ENCODE results near the gene FKTN.
A peak's percentile ranks its signal among the peaks of the same experiment; 100 is the strongest.
"Not testable (repeated sequence)": the region's sequence is repeated elsewhere in the genome, so short reads cannot be mapped to it uniquely, and the experiment has no call there.

Gene FKTN

DNA sequence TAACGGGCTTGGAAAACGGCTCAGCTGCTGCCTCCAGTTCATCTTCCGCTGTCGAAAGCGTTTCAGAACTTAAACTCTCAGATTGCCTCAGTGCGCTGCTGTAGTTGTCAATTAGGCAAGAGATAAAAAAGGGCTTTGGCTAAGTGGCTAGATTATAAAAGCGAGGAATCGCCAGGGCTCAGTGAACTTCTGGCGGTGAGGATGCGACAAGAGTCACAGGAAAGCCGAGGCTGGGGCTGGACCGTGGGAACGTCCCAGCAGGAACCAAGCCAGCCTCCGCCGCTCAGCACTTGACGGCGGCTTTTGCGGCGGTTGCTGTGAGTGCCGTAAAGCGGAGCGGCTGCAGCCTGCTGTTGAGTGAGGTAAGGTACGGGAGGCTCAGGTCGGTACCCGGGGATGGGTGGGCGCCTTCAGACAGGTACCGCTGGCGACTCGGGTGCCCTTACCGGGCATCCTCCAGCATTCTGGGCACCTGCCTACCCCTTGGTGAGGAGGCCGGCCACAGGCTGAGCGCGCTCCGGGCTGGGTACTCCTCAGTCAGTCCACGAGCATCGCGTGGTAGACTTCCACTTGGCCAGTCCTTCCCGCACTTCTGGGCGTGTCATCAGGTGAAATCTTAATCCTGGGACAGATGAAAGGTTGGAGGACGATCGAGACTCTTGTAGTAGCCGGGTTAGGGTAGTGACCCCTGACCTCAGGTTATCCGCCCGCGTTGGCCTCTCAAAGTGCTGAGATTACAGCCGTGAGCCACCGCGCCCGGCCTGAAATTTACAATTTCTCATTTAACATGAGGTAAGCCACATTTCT is at the start of gene FKTN:
Gene FKTN, plus strand, starts transcription at position 328 of the 807 bp plus-strand sequence. CDS start 16,902 bp downstream, outside the sequence.
- DNase-seq = peak; percentile 88

DNA sequence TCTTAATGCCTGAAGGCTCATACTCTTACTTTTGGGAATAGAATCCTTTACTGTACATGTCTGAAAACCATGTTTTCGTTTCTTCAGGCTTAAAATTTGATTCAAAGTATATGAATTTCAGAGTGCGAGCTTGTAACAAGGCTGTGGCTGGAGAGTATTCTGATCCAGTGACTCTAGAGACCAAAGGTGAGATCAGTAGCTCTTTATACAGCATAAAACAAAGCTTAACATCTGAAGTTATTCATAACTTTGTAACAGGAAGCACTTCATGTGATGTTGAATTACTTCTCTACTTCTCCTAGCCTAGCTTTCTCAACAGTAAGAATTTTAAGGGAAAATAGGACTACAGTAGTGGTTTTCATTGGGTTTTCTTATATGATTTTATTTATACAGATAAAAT is 49.4 kb upstream of the FKTN start:
- no peak for DNase-seq

DNA sequence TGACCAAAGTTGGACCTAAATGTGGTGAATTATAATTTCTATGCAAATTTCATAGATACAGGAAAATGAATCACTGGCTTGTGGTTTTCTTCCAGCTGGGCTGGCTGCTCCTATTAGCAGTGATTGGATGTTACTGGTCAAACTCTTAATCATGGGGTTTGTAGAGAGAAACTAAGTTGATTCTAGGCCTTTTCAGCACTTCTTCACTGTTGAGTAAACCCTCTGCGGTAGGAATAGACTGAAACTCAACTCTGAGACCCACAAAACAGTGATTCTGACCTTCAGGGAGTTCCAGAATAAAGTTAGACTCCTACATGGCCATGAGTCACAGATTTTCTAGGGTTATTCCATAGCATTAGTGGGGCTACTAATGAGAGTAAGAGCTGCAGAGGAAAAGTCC is 47.9 kb upstream of the FKTN start:
- DNase-seq = no peak

DNA sequence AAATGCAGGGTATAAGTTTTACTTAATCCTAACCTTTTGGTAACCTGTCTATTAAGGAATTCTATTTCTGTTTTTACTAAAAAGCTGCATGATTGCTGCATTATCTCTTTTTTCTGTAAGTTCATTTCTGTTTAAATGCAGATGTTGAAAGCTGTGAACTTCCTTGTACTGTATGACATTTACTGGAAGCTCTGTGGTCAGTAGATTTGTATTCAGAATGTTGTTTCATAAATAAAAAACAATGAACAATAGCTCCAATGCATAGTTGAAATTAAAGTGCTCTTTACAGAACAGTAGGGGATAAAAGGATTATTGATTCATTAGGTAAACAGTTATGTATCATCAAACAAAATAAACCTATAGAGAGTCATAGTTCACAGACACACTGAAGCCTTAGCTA is 46.5 kb upstream of the FKTN start:
- DNase-seq = no peak

DNA sequence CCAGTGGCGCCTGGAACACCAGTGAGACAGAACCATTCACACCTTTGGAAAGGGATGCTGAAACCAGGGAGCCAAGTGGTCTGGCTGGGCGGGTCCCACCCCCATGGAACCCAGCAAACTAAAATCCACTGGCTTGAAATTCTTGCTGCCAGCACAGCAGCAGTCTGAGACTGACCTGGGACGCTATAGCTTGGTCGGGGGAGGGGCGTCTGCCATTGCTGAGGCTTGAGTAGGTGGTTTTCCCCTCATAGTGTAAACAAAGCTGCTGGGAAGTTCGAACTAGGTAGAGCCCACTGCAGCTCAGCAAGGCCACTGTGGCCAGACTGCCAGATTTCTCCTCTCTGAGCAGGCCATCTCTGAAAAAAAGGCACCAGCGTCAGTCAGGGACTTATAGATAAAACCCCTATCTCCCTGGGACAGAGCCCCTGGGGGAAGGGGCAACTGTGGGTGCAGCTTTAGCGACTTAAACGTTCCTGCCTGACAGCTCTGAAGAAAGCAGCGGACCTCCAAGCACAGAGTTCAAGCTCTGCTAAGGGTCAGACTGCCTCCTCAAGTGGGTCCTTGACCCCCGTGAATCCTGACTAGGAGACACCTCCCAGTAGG is 42.0 kb upstream of the FKTN start:
- DNase-seq = no peak

DNA sequence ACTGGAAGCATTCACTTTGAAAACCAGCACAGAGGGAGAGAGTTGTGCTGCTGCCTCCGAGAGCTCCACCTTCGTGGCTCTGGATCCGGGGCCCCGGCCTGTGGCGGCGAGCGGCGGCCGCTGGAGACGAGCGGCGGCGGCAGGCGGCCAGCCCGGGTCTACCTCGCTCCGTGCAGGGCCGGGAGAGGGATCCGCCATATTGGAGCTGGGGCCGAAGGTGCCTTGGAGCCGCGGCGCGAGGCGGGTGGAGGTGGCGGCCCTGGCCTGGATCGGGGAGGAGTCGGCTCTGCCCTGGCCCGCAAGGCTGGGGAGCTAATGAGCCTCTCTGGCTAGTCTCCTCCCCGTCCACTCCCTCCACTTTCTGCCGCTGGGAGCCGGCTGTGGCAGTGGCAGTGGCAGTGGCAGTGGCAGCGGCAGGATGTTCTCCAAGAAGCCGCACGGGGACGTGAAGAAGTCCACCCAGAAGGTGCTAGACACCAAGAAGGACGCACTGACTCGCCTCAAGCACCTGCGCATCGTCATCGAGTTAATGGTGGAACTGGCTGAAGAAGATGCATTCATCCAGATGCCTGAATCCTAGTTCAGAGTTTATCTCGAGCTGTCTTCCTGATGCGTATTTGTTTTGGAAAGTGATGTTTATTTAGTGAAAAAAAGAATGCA is 38.1 kb upstream of the FKTN start:
- peak; percentile 58 for DNase-seq

DNA sequence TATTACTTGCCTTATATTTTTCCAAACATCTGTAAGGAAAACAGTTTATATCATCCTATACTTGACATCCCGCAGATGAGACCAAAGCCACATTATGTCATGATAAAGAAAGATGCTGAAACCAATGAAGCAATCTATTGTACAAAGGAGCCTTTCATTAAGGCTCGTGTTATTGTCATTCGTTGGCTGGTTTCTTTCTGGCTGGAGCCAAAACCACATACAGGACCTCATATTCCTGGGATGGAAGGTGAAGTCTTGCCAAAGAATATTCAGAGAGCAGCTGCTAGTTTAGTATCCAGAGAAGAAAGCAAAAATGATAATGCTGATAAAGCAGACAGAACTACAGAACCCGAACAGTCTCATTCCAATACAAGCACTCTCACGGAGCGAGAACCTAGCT is 36.9 kb upstream of the FKTN start:
- not testable (repeated sequence) for DNase-seq

DNA sequence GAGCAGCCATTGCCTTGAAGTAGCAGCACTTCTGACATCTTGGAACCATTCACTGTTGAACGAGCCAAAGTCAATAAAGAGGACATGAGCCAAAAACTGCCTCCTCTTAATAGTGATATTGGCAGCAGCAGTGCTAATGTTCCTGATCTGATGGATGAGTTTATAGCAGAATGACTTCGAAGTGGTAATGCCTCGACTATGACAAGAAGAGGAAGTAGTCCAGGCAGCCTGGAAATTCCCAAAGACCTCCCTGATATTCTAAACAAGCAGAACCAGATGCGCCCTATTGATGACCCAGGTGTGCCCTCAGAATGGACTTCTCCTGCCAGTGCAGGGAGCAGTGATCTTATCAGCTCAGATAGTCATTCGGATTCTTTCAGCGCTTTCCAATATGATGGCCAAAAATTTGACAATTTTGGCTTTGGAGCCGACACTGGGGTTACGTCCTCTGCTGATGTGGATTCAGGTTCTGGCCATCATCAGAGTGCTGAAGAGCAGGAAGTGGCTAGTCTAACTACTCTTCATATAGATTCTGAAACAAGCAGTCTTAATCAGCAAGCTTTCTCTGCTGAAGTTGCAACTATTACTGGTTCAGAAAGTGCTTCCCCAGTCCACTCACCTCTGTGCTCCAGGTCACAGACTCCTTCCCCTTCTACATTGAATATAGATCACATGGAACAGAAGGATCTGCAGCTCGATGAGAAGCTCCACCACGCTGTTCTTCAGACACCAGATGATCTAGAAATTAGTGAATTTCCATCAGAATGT is 35.1 kb upstream of the FKTN start:
- DNase-seq = not testable (repeated sequence)

DNA sequence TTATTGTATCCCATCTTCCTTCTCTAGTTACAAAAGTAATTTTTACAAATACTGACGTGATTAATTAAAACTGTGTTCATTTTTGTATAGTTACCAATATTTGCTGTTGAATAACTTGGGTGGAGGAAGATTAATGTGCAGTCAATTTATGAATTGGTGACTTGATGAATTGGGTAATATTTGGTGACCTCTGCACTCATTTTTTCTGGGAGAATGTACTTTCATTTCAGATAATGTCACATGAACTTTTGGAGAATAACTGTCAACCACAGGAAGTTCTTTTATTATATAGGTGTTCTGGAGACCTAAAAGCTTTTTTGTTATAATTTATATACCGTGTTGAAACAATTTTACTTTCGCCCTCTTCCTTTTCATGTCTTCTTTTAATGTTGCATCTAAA is 26.4 kb upstream of the FKTN start:
- DNase-seq = no peak

DNA sequence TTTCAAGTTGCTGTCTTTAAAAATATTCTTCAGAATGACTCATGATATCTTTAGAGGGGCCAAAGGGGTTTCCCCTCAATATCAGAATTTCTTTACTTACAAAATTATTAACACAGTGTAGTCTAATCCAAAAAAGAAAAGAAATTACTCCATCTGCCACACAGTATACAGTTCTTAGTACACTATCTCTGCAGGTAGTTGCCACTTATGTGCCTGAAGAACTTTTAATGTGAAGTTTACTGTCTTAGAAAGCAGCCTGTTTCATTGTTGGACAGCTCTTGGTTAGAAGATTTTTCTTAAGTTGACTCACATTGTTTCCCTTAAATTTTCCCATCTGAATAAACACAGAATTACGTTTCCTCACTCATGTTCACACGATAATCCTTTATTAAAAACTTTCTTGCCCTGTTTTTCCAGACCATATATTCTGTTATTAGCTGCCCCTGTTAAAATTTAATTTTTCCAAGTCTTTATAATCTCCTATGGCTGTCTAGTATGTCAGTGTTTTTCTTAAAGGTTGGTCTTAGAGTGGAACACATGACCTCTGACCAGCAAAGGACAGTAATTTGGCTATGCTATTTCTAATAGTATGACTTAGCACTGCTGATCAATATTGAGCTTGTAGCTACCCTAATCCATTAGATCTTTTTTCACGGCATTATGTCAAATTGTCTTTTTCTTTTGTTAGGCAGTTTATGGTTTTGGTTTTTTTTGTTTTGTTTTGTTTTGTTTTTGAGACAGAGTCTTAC is 21.8 kb upstream of the FKTN start:
- DNase-seq = no peak

DNA sequence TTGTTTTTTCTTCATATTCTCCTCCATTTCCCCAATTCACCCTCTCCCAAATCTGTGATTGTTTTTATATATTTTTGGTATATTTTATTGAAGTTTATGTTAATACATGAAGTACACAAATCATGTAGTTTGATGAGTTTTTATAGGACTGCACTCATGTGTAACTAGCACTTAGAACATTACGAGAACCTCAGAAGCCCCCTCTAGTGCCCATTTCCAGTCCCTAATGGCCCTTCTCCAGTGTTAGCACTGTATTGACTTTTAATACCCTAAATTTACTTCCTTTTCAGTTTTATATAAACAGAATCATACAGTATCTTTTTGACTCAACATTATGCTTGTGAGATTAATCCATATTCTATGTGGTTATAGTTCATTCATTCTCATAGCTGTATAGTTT is 18.5 kb upstream of the FKTN start:
- DNase-seq = no peak

DNA sequence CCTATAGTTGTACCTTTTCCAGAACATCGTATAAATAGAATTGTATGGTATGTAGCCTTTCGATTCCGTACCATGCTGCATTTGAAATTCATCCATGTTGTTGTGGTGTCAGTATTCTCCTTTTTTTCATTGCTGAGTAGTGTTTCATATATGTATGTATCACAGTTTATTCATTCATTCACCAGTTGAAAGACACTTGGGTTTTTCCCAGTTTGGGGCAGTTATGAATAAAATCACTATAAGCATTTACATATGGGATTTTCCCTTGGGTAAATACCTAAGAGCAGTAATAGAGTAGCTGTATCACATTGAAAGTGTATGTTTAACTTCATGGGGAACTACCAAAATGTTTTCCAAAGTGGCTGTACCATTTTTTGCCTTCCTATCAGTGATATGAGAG is 16.1 kb upstream of the FKTN start:
- DNase-seq = no peak

DNA sequence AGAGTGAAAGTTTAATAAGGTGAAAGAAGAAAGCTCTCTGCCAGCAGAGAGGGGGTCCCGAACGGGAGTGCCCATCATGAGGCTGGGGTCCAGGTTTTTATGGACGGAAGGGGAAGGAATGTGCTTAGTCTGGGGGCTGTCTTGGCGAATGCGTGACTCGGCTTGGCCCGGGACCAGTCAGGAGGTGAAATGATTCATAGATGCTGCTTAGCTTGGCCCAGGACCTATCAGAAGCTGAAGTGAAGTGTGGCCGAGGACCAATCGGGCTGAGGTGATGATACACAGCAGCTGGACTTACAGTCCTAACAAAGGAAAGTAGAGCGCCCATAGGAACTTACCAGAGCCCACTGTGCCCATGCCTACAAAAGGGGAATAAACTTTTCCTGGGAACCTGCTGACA is 3.9 kb upstream of the FKTN start:
- no peak for DNase-seq

DNA sequence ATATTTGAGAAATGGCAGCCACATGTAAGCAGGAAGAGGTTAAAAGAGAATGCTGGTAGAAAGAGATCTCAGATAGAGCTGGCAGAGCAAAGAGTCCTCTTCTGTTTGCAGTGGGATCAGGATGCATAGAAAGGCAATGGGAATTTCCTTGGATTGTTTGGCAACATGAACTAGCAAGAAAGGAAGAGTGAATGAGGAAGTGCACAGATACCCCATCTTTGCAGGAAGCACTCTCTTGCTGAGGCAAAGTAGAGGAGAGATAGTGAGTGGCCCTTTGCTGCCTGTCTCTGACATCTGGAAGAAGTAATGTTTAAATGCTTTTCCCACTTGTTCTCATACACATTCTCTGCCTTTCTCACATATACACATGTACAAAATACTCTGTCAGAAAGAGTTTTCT is 14.5 kb downstream of the FKTN start:
- DNase-seq = no peak

DNA sequence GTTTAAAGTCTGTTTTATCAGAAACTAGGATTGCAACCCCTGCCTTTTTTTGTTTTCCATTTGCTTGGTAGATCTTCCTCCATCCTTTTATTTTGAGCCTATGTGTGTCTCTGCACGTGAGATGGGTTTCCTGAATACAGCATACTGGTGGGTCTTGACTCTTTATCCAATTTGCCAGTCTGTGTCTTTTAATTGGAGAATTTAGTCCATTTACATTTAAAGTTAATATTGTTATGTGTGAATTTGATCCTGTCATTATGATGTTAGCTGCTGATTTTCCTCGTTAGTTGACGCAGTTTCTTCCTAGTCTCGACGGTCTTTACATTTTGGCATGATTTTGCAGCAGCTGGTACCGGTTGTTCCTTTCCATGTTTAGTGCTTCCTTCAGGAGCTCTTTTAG is 22.0 kb downstream of the FKTN start:
- not testable (repeated sequence) for DNase-seq

DNA sequence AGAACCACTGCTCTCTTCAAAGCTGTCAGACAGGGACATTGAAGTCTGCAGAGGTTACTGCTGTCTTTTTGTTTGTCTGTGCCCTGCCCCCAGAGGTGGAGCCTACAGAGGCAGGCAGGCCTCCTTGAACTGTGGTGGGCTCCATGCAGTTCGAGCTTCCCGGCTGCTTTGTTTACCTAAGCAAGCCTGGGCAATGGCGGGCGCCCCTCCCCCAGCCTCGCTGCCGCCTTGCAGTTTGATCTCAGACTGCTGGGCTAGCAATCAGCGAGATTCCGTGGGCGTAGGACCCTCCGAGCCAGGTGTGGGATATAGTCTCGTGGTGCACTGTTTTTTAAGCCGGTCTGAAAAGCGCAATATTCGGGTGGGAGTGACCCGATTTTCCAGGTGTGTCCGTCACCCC is 23.6 kb downstream of the FKTN start:
- not testable (repeated sequence) for DNase-seq

DNA sequence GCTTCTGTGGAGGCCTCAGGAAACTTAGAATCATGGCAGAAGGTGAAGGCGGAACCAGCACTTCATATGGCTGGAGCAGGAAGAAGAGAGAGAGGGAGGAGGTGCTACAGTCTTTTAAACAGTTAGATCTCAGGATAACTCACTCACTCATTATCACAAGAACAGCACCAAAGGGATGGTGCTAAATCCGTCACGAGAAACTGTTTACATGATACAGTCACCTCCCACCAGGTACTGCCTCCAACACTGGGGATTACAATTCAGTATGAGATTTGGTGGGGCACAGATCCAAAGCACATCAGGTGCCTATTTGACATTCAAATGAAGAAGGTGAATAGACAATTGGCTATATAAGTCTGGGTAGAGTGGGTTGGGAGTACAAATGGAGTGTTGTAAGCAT is 35.2 kb downstream of the FKTN start:
- DNase-seq = no peak

DNA sequence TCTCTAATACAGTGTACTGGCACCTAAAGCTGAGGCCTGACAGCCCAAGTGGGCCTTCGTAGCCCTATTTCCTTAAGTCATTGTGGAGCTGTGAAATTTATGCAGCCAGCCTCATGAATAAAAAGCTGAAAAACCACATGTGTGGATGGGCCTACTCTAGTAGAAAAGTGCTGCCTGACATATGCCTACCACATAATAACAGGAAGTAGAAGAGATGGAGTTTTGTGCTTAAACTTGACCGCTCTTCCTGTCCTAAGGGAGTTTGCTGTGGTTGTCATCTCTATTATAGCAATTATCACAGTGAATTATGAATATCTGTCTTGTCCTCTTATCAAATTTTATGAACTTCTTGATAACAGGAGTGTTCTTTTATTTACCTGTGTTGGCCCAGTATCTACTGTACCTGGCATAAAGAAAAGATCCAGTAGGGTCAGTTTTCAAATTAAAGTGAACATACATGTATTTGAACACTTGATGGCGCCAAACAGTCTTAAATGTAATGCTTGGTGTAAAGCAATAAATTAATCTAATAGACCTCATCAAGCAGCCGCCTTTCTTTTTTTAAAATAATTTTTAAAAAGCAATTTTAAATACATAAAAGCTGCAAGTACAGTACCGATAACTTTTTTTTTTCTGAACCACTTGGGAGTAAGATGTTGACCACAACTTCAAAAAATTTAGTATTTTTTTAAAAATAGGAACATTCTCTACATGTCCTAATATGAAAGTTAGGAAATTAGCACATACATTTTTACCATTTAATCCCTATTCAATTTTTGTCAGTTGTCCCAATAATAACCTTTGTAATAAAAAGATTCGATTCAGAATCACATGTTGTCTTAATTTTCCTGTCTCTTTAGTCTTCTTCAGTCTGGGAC is 51.0 kb downstream of the FKTN start:
- DNase-seq = no peak

DNA sequence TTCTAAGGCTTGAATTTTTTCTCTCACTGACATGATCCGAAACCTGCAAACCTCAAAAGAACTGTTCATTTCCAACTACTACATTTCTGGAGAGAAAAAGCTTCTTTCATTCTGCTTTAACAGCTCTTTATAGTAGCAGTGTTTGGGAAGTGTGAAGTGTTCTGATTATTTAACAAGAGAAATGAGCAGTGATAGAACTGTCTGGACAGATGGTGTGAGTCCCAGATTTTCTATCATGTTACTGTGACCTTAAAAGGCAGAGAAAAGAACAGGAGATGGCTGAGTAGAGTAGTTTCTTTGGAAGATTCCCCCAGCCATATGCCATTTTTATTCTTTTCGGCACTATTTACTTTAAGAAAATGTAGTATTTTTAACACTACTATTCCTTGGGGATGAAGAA is 63.1 kb downstream of the FKTN start:
- DNase-seq = no peak

DNA sequence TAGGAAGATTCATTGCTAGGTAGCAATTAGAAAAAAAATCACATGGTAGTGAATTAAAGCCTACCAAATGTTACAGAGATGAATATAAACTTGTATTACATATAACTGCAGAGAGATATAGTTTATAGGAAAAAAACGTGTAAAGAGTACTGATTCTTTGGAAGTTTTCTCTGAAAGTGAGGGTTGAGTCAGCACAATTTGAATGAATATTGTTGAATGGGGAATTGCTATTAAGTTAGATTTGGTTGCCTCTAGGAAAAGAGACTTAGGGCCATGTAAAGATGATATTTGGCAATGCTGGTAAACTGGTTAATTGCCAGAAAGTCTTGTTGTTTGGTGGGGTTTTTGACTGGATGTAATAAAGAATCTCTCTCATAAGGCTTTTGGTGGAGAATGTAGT is 67.2 kb downstream of the FKTN start:
- no peak for DNase-seq

DNA sequence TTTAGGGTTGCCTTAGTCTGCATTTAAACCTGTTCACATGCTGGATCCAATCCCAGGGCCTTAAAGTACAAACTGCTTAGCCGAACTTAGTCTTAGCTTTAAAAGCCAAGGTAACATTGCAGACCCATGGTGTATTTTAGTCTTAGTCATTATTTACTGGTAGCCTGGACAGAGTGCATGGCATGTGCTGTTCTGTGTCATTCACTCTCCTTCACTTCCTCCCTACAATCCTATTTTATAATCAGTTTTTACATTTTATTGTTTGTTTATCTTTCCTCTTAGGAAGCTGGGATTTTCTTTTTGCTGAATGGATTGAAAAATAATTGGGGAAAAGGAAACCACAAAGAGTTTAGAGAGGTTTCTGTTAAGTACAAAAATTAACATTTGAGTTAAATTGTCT is 74.9 kb downstream of the FKTN start:
- no peak for DNase-seq

DNA sequence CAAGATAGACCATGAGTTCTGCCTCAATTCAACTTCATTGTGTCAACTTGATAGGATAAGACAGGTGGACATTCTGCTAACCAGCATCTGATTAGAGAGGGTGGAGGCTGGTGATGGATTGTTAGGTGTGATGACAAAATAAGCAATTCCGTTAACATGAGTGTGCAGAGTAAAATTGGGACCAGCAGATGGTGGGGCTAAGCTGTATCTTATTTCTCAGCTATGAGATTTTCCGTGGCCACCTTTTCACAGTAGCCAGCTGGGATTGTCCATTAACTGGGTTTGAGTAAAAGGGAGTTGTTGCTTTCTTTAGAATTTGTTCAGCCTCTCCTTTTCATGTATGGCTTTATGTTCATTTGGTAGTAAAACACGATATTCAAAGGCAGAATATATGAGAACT is 75.5 kb downstream of the FKTN start:
- DNase-seq = no peak

Measured in activated CD8-positive, alpha-beta memory T cell treated with anti-CD3 and anti-CD28 coated beads, Interleukin-2, amount 50 U/mL, for 48 hours (primary cell).